Endometrial microvascular endothelial cells (primary cell): ENCODE measurements around the gene GTPBP1. TPM values are rescaled to one million over a fixed set of nuclear protein-coding genes. Genes with fewer than 3 reads are reported as not detected.

ENCODE experiments used
- in situ Hi-C: cut with HindIII; loops from 2 replicates; pipeline ENCODE4 v1.10.0; 2017; ENCODE audit warnings: low sequenced_read_pairs, low pct_unique_long_range_greater_than_20kb; ENCODE audit errors: inconsistent ontology term
- total RNA-seq: library from RNA; depleted of rRNA; stranded (reverse); fragments of >200 nt; gene quantifications from one replicate; pipeline ENCODE4 v1.2.3, GENCODE V29; 2015; ENCODE audit errors: inconsistent ontology term

Gene GTPBP1
- total RNA-seq, 1 donor from 2014 or later: 34.1 TPM

- in situ Hi-C loops: no loop called here
Observed at GRCh38 chr22:38720350-38720749, 14.6 kb downstream of the GTPBP1 start.

DNA sequence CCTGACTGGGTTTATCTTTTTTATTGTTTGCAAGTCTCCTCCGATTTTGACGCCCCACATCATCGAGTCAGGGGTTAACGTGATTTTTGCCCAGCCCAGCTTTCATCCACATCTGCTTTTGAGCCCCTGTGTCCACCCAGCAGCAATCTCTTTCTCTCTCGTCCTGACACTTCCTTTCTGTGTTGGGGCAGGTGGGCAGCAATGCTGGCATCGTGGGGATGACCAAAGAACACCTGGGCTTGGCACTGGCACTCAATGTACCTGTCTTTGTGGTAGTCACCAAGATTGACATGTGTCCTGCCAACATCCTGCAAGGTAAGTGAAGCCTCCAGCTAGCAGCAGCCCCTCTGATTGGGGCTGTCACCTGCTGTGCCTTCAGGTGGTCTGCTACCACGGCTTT is 15.8 kb downstream of the GTPBP1 start:
- in situ Hi-C loops: no loop called here

DNA sequence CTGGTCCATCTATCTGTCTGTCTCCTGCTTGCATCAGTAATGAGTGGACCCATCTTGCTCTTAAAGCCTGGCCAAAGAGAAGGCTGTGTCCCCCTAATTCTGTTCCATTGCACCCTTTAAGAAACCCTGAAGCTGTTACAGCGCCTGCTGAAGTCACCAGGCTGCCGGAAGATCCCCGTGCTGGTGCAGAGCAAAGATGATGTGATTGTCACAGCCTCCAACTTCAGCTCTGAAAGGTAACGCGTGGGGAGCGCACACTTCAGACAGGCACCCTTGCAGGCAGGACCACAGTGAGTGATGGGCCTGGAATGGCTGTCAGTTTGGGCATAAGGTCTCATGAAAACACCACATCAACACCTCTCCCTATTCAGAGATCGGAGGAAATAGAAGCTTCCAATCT is 18.4 kb downstream of the GTPBP1 start:
- in situ Hi-C loops: no loop called here

DNA sequence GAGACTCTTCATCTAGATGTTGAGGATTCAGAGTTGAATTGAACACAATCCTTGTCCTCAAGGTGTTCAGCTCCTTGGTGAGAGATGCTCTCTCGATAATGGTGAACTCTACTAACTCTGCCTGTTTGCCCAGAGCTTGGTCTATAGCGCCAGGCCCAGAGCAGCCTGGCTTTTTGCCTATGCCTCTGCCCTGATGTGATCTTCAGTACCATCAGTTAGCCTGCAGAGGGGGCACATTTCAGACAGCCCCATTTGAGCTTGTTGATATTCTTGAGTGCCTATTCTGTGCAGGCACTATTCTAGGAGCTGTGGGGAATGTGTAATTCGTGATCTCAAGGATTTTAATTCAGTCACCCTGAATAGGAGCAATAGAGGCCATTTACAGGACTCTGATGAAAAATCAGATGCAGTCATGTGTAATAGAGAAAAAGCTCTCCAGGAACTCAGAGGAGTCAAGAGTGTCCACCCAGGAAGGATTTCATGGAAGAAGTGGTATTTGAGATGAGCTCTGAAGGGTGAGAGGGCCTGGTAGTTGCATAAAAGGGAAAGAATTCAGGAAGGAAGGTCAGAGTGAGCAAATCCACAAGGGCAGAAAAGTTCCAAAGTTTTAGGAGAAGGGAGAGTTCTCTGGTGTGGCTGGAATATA is 19.3 kb downstream of the GTPBP1 start:
- in situ Hi-C loops: no loop called here

DNA sequence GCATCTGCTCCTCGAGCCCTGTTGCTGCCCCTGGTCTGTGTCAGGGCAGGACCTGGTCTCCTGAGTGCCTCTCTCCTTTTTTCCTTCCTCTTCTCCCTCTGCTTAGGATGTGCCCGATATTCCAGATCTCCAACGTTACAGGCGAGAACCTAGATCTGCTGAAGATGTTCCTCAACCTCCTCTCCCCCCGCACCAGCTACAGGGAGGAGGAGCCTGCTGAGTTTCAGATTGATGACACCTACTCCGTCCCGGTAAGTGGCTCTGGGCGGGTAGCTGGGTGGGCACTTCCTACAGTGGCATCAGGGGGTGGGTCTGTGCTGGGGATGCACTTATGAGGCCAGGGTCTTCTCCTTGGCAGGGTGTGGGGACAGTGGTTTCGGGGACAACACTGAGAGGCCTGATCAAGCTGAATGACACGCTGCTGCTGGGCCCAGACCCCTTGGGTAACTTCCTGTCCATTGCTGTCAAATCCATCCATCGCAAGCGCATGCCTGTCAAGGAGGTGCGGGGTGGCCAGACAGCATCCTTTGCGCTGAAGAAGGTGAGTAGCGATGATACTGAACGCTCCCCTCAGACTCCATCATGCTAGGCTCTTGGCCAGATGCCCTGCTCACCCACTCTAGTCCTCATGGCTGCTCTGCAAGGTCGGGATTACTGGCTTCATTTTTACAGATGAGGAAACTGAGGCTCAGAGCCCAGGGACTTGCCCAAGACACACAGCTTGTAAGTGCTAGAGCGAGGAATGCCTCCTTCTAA is 20.3 kb downstream of the GTPBP1 start:
- in situ Hi-C loops: no loop called here

DNA sequence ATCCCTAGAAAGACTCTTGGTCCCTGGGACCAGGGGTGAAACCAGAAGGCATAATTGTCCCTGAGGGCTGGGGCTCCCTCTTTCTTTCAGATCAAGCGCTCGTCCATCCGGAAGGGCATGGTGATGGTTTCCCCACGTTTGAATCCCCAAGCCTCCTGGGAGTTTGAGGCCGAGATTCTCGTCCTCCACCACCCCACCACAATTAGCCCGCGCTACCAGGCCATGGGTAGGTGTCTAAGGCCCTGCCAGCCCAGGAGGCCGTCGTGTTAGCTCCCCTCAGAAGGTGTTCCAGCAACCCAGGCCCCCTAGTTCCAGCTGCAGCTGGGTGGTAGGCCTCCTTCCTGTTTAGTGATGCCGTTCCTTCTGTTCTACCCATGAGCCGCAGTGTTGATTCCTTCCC is 21.4 kb downstream of the GTPBP1 start:
- in situ Hi-C loops: no loop called here

- in situ Hi-C loops: no loop called here
Observed at GRCh38 chr22:38727530-38728451, 22.0 kb downstream of the GTPBP1 start.

DNA sequence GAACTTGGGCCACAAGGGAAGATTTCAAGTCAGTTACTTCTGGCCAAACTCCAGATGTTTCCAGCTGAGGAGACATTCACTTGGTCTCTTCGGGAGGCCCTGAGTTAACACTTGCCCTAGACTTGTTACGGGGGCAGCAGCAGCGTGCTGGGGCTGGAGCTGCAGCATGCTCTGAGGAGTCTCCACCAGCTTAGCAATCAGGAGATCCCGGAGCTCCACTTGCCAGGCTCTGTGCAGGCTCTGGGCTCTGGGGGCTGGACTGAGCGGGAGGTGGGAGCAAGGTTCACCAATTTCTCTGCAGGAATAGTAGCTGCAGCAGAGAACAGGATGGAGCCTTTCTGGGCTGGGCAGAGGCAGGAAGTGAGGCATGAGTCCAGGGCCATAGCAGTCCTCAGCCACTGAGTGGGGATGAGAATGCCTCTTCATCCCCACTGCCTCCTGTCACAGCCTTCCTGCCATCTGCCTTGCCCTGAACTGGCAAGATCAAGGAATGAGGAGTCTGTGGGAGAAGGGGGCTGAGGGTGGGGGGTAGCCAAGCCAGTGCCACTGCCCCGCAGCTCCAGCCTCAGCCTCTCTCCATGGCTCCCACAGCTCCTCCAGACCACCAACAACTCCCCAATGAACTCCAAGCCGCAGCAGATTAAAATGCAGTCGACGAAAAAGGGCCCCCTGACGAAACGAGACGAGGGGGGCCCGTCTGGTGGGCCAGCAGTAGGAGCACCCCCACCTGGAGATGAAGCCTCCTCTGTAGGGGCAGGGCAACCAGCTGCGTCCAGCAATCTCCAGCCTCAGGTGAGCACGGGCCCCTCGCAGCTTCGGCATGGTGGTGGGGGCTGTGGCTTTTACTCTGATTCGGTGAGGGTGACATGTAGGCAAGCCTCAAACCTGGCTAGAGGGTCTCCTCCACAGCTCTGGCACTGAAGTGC is 23.4 kb downstream of the GTPBP1 start:
- in situ Hi-C loops: no loop called here

DNA sequence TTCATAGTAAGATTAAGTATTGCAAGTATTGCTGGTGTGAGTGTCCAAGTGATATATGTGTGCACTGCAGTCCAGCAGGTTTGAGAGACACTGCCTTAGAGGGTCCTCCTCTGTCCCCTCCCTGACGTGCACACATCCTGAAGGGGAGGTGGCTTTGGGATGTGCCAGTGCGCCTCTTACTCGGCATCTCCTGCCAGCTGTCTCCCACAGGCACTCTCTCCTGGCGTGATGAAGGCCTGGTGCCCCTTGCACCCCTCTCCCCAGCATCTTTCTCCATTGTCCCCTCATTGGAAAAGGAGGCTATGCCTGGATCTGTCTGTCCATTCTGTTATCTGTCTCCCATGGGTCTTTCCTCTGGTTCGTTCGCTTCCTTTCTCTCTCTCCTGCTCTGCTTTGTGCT is 24.2 kb downstream of the GTPBP1 start:
- in situ Hi-C loops: no loop called here

GRCh38 chr22:38730411-38730871 is 24.7 kb downstream of the GTPBP1 start:
- in situ Hi-C loops: no loop called here

- in situ Hi-C loops: no loop called here
Observed at GRCh38 chr22:38731703-38732161, 26.0 kb downstream of the GTPBP1 start.

GRCh38 chr22:38732251-38732815 is 26.6 kb downstream of the GTPBP1 start:
- in situ Hi-C loops: no loop called here

GRCh38 chr22:38733329-38733723 is 27.6 kb downstream of the GTPBP1 start:
- in situ Hi-C loops: no loop called here

- in situ Hi-C loops: no loop called here
Observed at GRCh38 chr22:38733724-38734381, 28.1 kb downstream of the GTPBP1 start.

GRCh38 chr22:38734421-38735100 is 28.8 kb downstream of the GTPBP1 start:
- in situ Hi-C loops: no loop called here

DNA sequence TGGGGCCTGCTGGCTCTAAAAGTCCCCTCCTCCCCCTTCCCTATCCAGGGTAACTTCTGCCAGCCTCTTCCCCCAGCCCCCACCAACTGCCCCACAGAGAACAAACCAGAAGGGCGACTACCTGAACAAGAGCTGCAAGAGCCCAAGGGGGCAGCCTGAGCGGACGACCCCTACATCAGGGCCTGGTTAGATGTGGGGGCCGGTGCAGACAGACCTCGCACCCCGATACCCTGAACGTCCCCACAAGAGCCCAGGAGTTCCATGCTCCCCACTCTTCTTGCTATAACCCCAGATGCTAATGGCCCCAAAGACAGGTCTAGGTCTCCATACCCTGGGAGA is 29.4 kb downstream of the GTPBP1 start:
- in situ Hi-C loops: no loop called here
